Measurements from ENCODE around the gene RAX2. TPM values are rescaled to one million over a fixed set of nuclear protein-coding genes. Genes with fewer than 3 reads are reported as not detected.

RAX2 gene
- total and polyA plus RNA-seq, 10 of the 15 experiments (the other 5 are each of a cell fraction or from before 2014, with no cell fraction given): not detected

DNA sequence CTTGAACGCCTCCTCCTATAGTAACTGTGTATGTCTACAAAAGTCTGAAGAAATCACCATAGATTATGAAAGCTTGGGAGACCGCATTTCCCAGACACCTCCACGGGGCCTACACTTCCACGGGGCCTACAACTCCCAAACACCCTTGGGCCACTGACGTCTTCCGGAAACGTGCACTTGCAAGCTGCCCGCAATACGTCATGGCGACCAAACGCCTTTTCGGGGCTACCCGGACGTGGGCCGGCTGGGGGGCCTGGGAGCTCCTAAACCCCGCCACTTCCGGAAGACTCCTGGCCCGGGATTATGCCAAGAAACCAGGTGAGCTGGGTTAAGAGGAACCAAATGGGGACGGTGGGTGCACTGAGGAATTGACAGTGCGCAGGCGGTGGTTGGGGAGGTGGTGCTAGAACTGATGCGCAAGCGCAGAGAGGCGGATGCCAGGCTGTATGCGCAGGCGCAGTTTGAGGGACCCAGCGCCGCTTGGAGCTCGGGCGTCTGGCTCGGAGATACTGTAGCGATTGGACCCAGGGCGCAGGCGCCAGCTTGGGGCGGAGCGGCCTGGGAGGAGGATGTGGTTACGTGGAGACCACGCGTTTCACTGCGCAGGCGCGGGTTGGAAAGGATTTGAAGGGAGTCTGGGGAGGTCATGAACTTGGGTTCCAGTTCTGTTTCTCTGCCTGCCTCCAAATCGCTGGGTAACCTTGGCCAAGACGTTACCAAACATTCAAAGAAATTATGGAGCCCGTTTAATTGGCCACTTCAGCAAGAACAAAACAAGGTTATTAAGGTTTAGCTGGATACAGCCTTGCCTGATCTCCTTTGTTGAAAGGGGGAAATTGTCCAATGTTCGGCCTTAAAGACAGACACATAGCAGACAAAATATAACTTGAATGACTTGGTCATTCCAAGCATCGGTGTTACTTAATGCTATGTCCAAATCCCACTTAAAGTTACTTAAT is 9.2 kb downstream of the RAX2 start, which contains the start of gene MRPL54 (continued):
- TF ChIP-seq ZZZ3 (IDR thresholded peaks at IDR 0.05; ENCODE audit: control insufficient read depth, insufficient read length, low read depth): no peak
- TF ChIP-seq, protein P1, sequence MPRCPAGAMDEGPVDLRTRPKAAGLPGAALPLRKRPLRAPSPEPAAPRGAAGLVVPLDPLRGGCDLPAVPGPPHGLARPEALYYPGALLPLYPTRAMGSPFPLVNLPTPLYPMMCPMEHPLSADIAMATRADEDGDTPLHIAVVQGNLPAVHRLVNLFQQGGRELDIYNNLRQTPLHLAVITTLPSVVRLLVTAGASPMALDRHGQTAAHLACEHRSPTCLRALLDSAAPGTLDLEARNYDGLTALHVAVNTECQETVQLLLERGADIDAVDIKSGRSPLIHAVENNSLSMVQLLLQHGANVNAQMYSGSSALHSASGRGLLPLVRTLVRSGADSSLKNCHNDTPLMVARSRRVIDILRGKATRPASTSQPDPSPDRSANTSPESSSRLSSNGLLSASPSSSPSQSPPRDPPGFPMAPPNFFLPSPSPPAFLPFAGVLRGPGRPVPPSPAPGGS (IDR thresholded peaks at IDR 0.05; ENCODE audit: borderline replicate concordance, insufficient read depth, low read depth, low read length, poor library complexity, severe bottlenecking): no peak
- TF ChIP-seq, protein P2, sequence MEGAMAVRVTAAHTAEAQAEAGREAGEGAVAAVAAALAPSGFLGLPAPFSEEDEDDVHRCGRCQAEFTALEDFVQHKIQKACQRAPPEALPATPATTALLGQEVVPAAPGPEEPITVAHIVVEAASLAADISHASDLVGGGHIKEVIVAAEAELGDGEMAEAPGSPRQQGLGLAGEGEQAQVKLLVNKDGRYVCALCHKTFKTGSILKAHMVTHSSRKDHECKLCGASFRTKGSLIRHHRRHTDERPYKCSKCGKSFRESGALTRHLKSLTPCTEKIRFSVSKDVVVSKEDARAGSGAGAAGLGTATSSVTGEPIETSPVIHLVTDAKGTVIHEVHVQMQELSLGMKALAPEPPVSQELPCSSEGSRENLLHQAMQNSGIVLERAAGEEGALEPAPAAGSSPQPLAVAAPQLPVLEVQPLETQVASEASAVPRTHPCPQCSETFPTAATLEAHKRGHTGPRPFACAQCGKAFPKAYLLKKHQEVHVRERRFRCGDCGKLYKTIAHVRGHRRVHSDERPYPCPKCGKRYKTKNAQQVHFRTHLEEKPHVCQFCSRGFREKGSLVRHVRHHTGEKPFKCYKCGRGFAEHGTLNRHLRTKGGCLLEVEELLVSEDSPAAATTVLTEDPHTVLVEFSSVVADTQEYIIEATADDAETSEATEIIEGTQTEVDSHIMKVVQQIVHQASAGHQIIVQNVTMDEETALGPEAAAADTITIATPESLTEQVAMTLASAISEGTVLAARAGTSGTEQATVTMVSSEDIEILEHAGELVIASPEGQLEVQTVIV (IDR thresholded peaks at IDR 0.05; ENCODE audit: borderline replicate concordance, partially characterized antibody): peak; percentile 66
- TF ChIP-seq HDGF (IDR thresholded peaks at IDR 0.05): peak; percentile 98
- TF ChIP-seq, protein P3, sequence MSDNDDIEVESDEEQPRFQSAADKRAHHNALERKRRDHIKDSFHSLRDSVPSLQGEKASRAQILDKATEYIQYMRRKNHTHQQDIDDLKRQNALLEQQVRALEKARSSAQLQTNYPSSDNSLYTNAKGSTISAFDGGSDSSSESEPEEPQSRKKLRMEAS (IDR thresholded peaks at IDR 0.05; ENCODE audit: low read depth, low read length): no peak
- TF ChIP-seq ZNF207 (IDR thresholded peaks at IDR 0.05; ENCODE audit: borderline replicate concordance): peak; percentile 87
- peak; percentile 26; the same call in 1 of the 2 replicates for TF ChIP-seq RB1 (IDR thresholded peaks at IDR 0.05; ENCODE audit: borderline replicate concordance)
- TF ChIP-seq MYC (IDR thresholded peaks at IDR 0.05; ENCODE audit: insufficient read depth, insufficient read length, insufficient replicate concordance, low read length, severe bottlenecking): no peak
- TF ChIP-seq, protein P4, sequence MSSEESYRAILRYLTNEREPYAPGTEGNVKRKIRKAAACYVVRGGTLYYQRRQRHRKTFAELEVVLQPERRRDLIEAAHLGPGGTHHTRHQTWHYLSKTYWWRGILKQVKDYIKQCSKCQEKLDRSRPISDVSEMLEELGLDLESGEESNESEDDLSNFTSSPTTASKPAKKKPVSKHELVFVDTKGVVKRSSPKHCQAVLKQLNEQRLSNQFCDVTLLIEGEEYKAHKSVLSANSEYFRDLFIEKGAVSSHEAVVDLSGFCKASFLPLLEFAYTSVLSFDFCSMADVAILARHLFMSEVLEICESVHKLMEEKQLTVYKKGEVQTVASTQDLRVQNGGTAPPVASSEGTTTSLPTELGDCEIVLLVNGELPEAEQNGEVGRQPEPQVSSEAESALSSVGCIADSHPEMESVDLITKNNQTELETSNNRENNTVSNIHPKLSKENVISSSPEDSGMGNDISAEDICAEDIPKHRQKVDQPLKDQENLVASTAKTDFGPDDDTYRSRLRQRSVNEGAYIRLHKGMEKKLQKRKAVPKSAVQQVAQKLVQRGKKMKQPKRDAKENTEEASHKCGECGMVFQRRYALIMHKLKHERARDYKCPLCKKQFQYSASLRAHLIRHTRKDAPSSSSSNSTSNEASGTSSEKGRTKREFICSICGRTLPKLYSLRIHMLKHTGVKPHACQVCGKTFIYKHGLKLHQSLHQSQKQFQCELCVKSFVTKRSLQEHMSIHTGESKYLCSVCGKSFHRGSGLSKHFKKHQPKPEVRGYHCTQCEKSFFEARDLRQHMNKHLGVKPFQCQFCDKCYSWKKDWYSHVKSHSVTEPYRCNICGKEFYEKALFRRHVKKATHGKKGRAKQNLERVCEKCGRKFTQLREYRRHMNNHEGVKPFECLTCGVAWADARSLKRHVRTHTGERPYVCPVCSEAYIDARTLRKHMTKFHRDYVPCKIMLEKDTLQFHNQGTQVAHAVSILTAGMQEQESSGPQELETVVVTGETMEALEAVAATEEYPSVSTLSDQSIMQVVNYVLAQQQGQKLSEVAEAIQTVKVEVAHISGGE (CRISPR knock-in tag; IDR thresholded peaks at IDR 0.05): 0 out of 2 replicates have a peak, but pooled peaks have one; percentile 10
- peak; percentile 87 for TF ChIP-seq RELA (IDR thresholded peaks at IDR 0.05; ENCODE audit: borderline replicate concordance, partially characterized antibody)
- TF ChIP-seq CEBPB (IDR thresholded peaks at IDR 0.05; ENCODE audit: borderline replicate concordance in 1 of 2, low read depth in 2 of 2, low read length in 2 of 2): no peak
- TF ChIP-seq FOXK2 (IDR thresholded peaks at IDR 0.05): no peak
- TF ChIP-seq, protein P5, sequence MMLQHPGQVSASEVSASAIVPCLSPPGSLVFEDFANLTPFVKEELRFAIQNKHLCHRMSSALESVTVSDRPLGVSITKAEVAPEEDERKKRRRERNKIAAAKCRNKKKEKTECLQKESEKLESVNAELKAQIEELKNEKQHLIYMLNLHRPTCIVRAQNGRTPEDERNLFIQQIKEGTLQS (IDR thresholded peaks at IDR 0.05; ENCODE audit: borderline replicate concordance, extremely low read depth, low read depth, low read length): 0 out of 2 replicates have a peak, but pooled peaks have one; percentile 22
- TF ChIP-seq SMARCA5 (IDR thresholded peaks at IDR 0.05): peak; percentile 92
- TF ChIP-seq CBX5 (IDR thresholded peaks at IDR 0.05; ENCODE audit: low read depth): no peak
- TF ChIP-seq TARDBP (IDR thresholded peaks at IDR 0.05; ENCODE audit: borderline replicate concordance): no peak
- peak; percentile 95 for TF ChIP-seq POLR2AphosphoS5 (IDR thresholded peaks at IDR 0.05; ENCODE audit: low read length)
- no peak for TF ChIP-seq ZNF274 (IDR thresholded peaks at IDR 0.05; ENCODE audit: insufficient read depth, insufficient read length)
- TF ChIP-seq ZNF217 (IDR thresholded peaks at IDR 0.05): peak; percentile 79
- TF ChIP-seq YBX1 (IDR thresholded peaks at IDR 0.05): no peak
- TF ChIP-seq BCL11A (IDR thresholded peaks at IDR 0.05; ENCODE audit: low read depth, low read length): no peak
- TF ChIP-seq LARP7 (IDR thresholded peaks at IDR 0.05): peak; percentile 27
